ENCODE measurements around the gene NR4A1. TPM values are rescaled to one million over a fixed set of nuclear protein-coding genes. Genes with fewer than 3 reads are reported as not detected.
A peak's percentile ranks its signal among the peaks of the same experiment; 100 is the strongest.

The NR4A1 gene
- polyA plus RNA-seq, 1 experiment: 4.4 TPM

DNA sequence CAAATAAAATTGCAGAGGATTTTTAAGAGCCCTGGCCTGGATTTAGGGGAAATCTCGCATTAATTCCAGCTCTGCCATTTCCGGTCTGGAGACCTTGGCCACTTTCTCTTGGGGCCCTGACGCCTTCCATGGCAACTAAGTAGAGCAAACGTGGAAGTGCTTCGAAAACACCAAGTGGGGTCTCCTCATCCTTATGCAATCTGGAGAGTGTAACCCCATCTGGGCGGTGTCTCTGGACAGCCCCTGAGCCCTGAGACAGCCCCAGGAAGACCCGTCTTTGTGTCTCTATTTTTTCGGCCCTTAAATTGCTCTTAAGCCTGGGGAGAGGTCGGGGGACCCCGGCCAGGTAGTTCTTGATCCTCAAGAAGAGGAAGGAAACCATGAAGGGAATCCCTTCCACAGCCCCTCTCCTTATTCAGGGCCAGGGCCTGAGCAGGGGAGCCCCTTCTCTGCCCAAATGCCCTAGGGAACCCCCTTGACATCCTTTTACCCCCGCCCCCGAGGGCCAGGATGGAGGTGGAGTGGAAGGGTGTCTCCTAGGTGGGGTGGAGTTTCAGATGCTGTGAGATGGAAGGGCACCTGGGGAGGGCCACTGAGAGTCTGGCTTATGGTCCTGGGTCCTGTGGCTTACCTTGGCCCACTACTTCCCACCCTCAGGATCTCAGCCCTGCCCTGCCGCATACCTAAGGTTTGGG, 17.6 kb upstream of the NR4A1 start:
- no peak for DNase-seq (ENCODE audit: low read depth, low spot score)
- no peaks in the 10 kb centered on the region for H3K27me3 ChIP-seq (ENCODE audit: control insufficient read depth, insufficient read depth, low read length)
- no peaks in the 10 kb centered on the region; the same call in 1 of the 2 replicates for H3K9me3 ChIP-seq (ENCODE audit: control insufficient read depth, insufficient read depth, low read length)
- H3K27ac ChIP-seq (ENCODE audit: low read depth, low read length): peak overlapping the region; percentile 82
- TF ChIP-seq, protein P1, sequence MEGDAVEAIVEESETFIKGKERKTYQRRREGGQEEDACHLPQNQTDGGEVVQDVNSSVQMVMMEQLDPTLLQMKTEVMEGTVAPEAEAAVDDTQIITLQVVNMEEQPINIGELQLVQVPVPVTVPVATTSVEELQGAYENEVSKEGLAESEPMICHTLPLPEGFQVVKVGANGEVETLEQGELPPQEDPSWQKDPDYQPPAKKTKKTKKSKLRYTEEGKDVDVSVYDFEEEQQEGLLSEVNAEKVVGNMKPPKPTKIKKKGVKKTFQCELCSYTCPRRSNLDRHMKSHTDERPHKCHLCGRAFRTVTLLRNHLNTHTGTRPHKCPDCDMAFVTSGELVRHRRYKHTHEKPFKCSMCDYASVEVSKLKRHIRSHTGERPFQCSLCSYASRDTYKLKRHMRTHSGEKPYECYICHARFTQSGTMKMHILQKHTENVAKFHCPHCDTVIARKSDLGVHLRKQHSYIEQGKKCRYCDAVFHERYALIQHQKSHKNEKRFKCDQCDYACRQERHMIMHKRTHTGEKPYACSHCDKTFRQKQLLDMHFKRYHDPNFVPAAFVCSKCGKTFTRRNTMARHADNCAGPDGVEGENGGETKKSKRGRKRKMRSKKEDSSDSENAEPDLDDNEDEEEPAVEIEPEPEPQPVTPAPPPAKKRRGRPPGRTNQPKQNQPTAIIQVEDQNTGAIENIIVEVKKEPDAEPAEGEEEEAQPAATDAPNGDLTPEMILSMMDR (IDR thresholded peaks at IDR 0.05; ENCODE audit: low read depth, low read length): no peak
- POLR2A ChIA-PET: interaction anchor here (0.7 to 2.6 kb wide), 6 partner anchors 15 to 122 kb away, joined by 3 to 30 read pairs (median 4); partner anchors contain the start of gene NR4A1
- CTCF ChIA-PET: interaction anchor here (1.2 to 15.2 kb wide), 7 partner anchors 8 to 89 kb away, joined by 3 to 624 read pairs (median 10); partner anchors contain the start of genes ATG101 and SMIM41
- peak overlapping the region; percentile 53 for H3K4me3 ChIP-seq (ENCODE audit: low read depth, low read length)

DNA sequence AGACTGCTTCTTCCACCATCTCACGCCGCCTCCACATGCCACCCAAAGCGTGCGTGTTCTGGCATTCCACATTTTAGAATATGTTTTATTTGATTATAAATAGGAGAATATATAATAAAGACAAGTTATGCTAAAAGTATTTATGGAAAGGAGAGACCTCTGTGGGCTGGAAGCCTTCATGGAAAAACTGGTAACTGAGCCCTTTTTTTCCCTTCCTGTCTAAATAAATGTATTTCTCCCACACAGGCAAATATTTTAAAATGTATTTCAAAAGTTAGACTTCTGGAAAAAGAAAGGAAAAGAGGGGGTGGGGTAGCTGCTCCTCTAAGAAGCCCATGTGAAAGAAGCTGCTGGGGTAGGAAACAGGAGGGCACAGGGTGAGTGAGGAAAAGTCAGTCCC, 16.1 kb upstream of the NR4A1 start:
- CTCF ChIA-PET: interaction anchor here (0.6 to 2.2 kb wide), 2 partner anchors 10 to 165 kb away, joined by 3 to 10 read pairs; no protein-coding TSS in a partner anchor
- POLR2A ChIA-PET: no interaction called here
- Histone ChIP-seq H3K27me3 (ENCODE audit: control insufficient read depth, insufficient read depth, low read length) (no peaks in the 10 kb centered on the region), H3K27ac (ENCODE audit: low read depth, low read length) (no peak overlapping the region), H3K9me3 (ENCODE audit: control insufficient read depth, insufficient read depth, low read length) (no peaks in the 10 kb centered on the region; the same call in 1 of the 2 replicates), H3K4me3 (ENCODE audit: low read depth, low read length) (no peak overlapping the region)
- TF ChIP-seq, protein P1 (IDR thresholded peaks at IDR 0.05; ENCODE audit: low read depth, low read length): no peak
- DNase-seq (ENCODE audit: low read depth, low spot score): no peak

DNA sequence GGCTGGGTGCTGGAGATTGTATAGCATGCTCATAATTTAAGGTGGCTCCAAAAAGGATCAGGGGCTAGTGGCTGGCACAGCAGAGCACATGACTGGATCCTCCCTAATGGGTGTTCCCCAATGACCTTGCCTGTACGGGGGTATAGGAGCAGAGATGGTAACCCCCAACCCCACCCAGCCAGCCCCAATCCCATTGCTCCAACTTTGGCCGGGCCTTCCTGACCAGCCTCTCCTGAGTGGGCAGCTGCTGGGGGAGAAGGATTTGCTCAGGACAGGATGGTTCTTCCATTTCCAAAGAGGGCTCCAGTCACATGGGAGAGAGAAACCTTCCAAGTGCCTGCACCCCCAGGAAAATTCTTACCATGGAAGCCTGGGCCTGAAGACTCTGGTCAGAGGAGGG, 15.3 kb upstream of the NR4A1 start:
- TF ChIP-seq, protein P1 (IDR thresholded peaks at IDR 0.05; ENCODE audit: low read depth, low read length): no peak
- POLR2A ChIA-PET: interaction anchor here (2.3 kb wide), 1 partner anchor 15 kb away, joined by 9 read pairs; the partner anchor contains the start of gene NR4A1
- H3K4me3 ChIP-seq (ENCODE audit: low read depth, low read length): no peak overlapping the region
- H3K27me3 ChIP-seq (ENCODE audit: control insufficient read depth, insufficient read depth, low read length): no peaks in the 10 kb centered on the region
- CTCF ChIA-PET: interaction anchor here (0.6 to 2.2 kb wide), 2 partner anchors 10 to 165 kb away, joined by 3 to 10 read pairs; no protein-coding TSS in a partner anchor
- no peak for DNase-seq (ENCODE audit: low read depth, low spot score)
- H3K27ac ChIP-seq (ENCODE audit: low read depth, low read length): no peak overlapping the region
- no peaks in the 10 kb centered on the region; the same call in 1 of the 2 replicates for H3K9me3 ChIP-seq (ENCODE audit: control insufficient read depth, insufficient read depth, low read length)

DNA sequence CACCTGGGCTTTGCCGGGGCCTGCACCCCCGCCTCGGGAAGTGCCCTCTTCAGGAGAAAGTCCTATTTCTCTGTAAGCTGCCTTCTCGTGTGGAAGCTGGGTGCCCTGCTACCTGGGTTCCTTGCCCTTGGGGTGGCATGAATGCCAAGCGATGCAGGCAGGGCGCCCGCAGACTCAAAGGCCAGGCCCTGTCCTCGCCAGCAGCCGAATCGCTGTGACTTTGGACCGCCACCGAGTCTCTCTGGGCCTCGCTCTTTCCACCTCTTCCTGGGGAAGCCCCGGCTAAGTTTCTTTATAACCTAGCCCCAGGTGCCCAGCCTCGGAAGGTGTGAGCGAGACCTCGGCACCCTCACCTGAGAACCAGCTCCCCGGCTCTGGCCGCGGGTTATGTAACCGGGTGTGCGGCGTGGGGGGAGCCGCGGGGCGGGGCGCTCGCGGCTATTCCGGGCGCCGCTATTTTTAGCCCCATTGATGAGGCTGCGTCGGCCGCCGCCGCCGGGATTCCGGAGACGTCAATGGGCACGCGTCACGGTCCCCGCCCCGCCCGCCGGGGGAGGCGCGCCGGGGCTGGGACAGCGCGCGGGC, 14.6 kb upstream of the NR4A1 start:
- TF ChIP-seq, protein P1 (IDR thresholded peaks at IDR 0.05; ENCODE audit: low read depth, low read length): no peak
- Histone ChIP-seq H3K27me3 (ENCODE audit: control insufficient read depth, insufficient read depth, low read length) (no peaks in the 10 kb centered on the region), H3K27ac (ENCODE audit: low read depth, low read length) (no peak overlapping the region), H3K9me3 (ENCODE audit: control insufficient read depth, insufficient read depth, low read length) (no peaks in the 10 kb centered on the region; the same call in 1 of the 2 replicates), H3K4me3 (ENCODE audit: low read depth, low read length) (peak overlapping the region; percentile 48)
- no peak for DNase-seq (ENCODE audit: low read depth, low spot score)
- CTCF ChIA-PET: interaction anchor here (3.6 kb wide), 1 partner anchor 11 kb away, joined by 26 read pairs; no protein-coding TSS in a partner anchor
- POLR2A ChIA-PET: interaction anchor here (2.3 kb wide), 1 partner anchor 15 kb away, joined by 9 read pairs; the partner anchor contains the start of gene NR4A1

Measured in AG04450 (cell line).